ENCODE data around the gene ZNF76. TPM values are rescaled to one million over a fixed set of nuclear protein-coding genes. Genes with fewer than 3 reads are reported as not detected.
A peak's percentile ranks its signal among the peaks of the same experiment; 100 is the strongest.

The ZNF76 gene
- total RNA-seq, 1 experiment from 2014 or later: 39.9 TPM

- intact Hi-C loops (cut with micrococcal nuclease; ENCODE audit: unreplicated experiment): loop anchor here (10.0 kb wide), 1 partner anchor 800 kb away; no protein-coding TSS in a partner anchor
- no TSS peak for BruUV-seq (replicated peaks)
- peak in 1 of 2 experiments; percentile 37 for DNase-seq
- Histone ChIP-seq H3K9me2 (ENCODE audit: insufficient read depth) (no peaks in the 10 kb centered on the region), H3K36me3 (ENCODE audit: low read depth) (0 out of 2 replicates have a peak, but pooled peaks cover 9% of the 10 kb centered on the region), H3K27ac (no peak overlapping the region), H3F3A (ENCODE audit: insufficient read depth, low read depth) (no peaks in the 10 kb centered on the region), H3K4me2 (no peak overlapping the region), H4K20me1 (ENCODE audit: insufficient read depth) (no peaks in the 10 kb centered on the region), H3K27me3 (ENCODE audit: insufficient read depth, low read depth) (no peaks in the 10 kb centered on the region), H3K79me2 (ENCODE audit: low read depth) (no peaks in the 10 kb centered on the region; the same call in 1 of the 2 replicates), H3K4me1 (replicated peaks; ENCODE audit: insufficient read depth) (peaks cover 14% of the 10 kb centered on the region), H3K9me3 (ENCODE audit: insufficient read depth, low read depth) (no peaks in the 10 kb centered on the region), H3K4me3 (no peak overlapping the region), H2AFZ (no peak overlapping the region)
- CTCF ChIA-PET: no interaction called here
- TF ChIP-seq CTCF (conservative IDR thresholded peaks at IDR 0.05): peak; percentile 83
- TF ChIP-seq EZH2 (IDR thresholded peaks at IDR 0.05; ENCODE audit: low read depth): no peak
- POLR2A ChIA-PET (ENCODE audit: unreplicated experiment): no interaction called here
These were observed 34.9 kb downstream of the ZNF76 start for GRCh38 chr6:35294308-35294945.

- BruUV-seq (replicated peaks): no TSS peak
- H3K27ac ChIP-seq: no peak overlapping the region
- intact Hi-C loops (cut with micrococcal nuclease; ENCODE audit: unreplicated experiment): loop anchor here (10.0 kb wide), 1 partner anchor 800 kb away; no protein-coding TSS in a partner anchor
These were observed 35.5 kb downstream of the ZNF76 start for GRCh38 chr6:35295036-35295435.

More at GRCh38 chr6:35295036-35295435, 35.5 kb downstream of the ZNF76 start:
- Histone ChIP-seq H3K9me3 (ENCODE audit: insufficient read depth, low read depth) (no peaks in the 10 kb centered on the region), H3K4me2 (no peak overlapping the region), H3K36me3 (ENCODE audit: low read depth) (0 out of 2 replicates have a peak, but pooled peaks cover 8% of the 10 kb centered on the region), H3K79me2 (ENCODE audit: low read depth) (no peaks in the 10 kb centered on the region; the same call in 1 of the 2 replicates), H3K27me3 (ENCODE audit: insufficient read depth, low read depth) (no peaks in the 10 kb centered on the region), H3K4me1 (replicated peaks; ENCODE audit: insufficient read depth) (peaks cover 14% of the 10 kb centered on the region), H2AFZ (no peak overlapping the region), H3K4me3 (no peak overlapping the region), H3F3A (ENCODE audit: insufficient read depth, low read depth) (no peaks in the 10 kb centered on the region), H4K20me1 (ENCODE audit: insufficient read depth) (no peaks in the 10 kb centered on the region), H3K9me2 (ENCODE audit: insufficient read depth) (no peaks in the 10 kb centered on the region)
- no peak for DNase-seq
- ChIA-PET CTCF (no interaction called here), POLR2A (ENCODE audit: unreplicated experiment) (no interaction called here)
- no peak for TF ChIP-seq EZH2 (IDR thresholded peaks at IDR 0.05; ENCODE audit: low read depth)
- no peak for TF ChIP-seq CTCF (conservative IDR thresholded peaks at IDR 0.05)
